AG09319 (cell line): ENCODE measurements around the gene SSPN.

Source experiments
- DNase-seq: peaks from one replicate; pipeline ENCODE4 v3.0.0-alpha.2; 2010; ENCODE audit warnings: low read depth; ENCODE audit errors: extremely low read depth
- CTCF ChIP-seq: IDR thresholded peaks from 2 replicates; pipeline ENCODE4 v1.5.1; 2011; ENCODE audit warnings: low read depth, mild to moderate bottlenecking, inconsistent platforms, low read length, moderate library complexity

Gene SSPN

GRCh38 chr12:26278666-26279065 lies 83.3 kb downstream of the SSPN start:
- no peak for DNase-seq
- no peak for TF ChIP-seq CTCF

- no peak for TF ChIP-seq CTCF
- DNase-seq, result no peak
These were observed 83.7 kb downstream of the SSPN start for GRCh38 chr12:26279091-26279490.

- TF ChIP-seq CTCF, result no peak
- DNase-seq, result no peak
These were observed 84.5 kb downstream of the SSPN start for GRCh38 chr12:26279908-26280307.

- no peak for DNase-seq
- TF ChIP-seq CTCF, result no peak
These were observed 85.5 kb downstream of the SSPN start for GRCh38 chr12:26280869-26281268.

GRCh38 chr12:26281320-26281719 lies 85.9 kb downstream of the SSPN start:
- no peak for DNase-seq
- TF ChIP-seq CTCF, result no peak

GRCh38 chr12:26282339-26282940 lies 87.1 kb downstream of the SSPN start:
- no peak for DNase-seq
- no peak for TF ChIP-seq CTCF

GRCh38 chr12:26283046-26283445 lies 87.7 kb downstream of the SSPN start:
- DNase-seq, result no peak
- no peak for TF ChIP-seq CTCF
